HepG2 (cell line): Measurements from ENCODE around the gene GNAZ. TPM values are rescaled to one million over a fixed set of nuclear protein-coding genes. Genes with fewer than 3 reads are reported as not detected.

Experiments used
- ARHGAP35 ChIP-seq: sonication (generic); formaldehyde crosslinking; IDR thresholded peaks from 2 replicates; pipeline ENCODE4 v1.9.0; 2022; ENCODE audit warnings: mild to moderate bottlenecking, inconsistent platforms, moderate library complexity, missing genetic modification reagents, borderline replicate concordance
- ARNT ChIP-seq: fragments of 450-650 bp; IDR thresholded peaks from 2 replicates; pipeline ENCODE4 v1.6.1; 2017
- BCL3 ChIP-seq: sonication (generic); formaldehyde crosslinking; IDR thresholded peaks from 2 replicates; pipeline ENCODE4 v1.5.1; 2020; ENCODE audit warnings: mild to moderate bottlenecking, missing genetic modification reagents, moderate library complexity
- CAMTA2 ChIP-seq: sonication (generic); formaldehyde crosslinking; IDR thresholded peaks from 2 replicates; pipeline ENCODE4 v1.4.0; 2020; ENCODE audit warnings: mild to moderate bottlenecking, missing genetic modification reagents, borderline replicate concordance
- EEA1 ChIP-seq: sonication (generic); formaldehyde crosslinking; IDR thresholded peaks from 2 replicates; pipeline ENCODE4 v1.5.1; 2020; ENCODE audit warnings: mild to moderate bottlenecking, missing genetic modification reagents, borderline replicate concordance
- FOSL1 ChIP-seq: sonication (generic); formaldehyde crosslinking; IDR thresholded peaks from 2 replicates; pipeline ENCODE4 v1.9.0; 2021; ENCODE audit warnings: missing genetic modification reagents, borderline replicate concordance
- FOXK2 ChIP-seq: fragments of 450-650 bp; IDR thresholded peaks from 2 replicates; pipeline ENCODE4 v1.6.1; 2016
- NFE2L1 ChIP-seq: sonication (generic); formaldehyde crosslinking; IDR thresholded peaks from 2 replicates; pipeline ENCODE4 v1.4.0; 2020; ENCODE audit warnings: missing genetic modification reagents, mild to moderate bottlenecking, borderline replicate concordance
- PAXIP1 ChIP-seq: sonication (generic); formaldehyde crosslinking; conservative IDR thresholded peaks from 2 replicates; pipeline ENCODE4 v1.4.0; 2020; ENCODE audit warnings: mild to moderate bottlenecking, missing genetic modification reagents, moderate library complexity
- PHF8 ChIP-seq: sonication (generic); formaldehyde crosslinking; IDR thresholded peaks from 2 replicates; pipeline ENCODE4 v1.5.0; 2020; ENCODE audit warnings: missing genetic modification reagents
- SCMH1 ChIP-seq: sonication (generic); formaldehyde crosslinking; IDR thresholded peaks from 2 replicates; pipeline ENCODE4 v1.9.0; 2021; ENCODE audit warnings: missing genetic modification reagents, mild to moderate bottlenecking, borderline replicate concordance
- THAP9 ChIP-seq: sonication (generic); formaldehyde crosslinking; IDR thresholded peaks from 2 replicates; pipeline ENCODE4; 2020; ENCODE audit warnings: missing genetic modification reagents, mild to moderate bottlenecking, borderline replicate concordance
- TRIM24 ChIP-seq: sonication (generic); formaldehyde crosslinking; IDR thresholded peaks from 2 replicates; pipeline ENCODE4 v1.8.0; 2022; ENCODE audit warnings: mild to moderate bottlenecking, missing genetic modification reagents
- ZBTB26 ChIP-seq: IDR thresholded peaks from 2 replicates; pipeline ENCODE4 v1.6.1; 2016; ENCODE audit warnings: missing compliant biosample characterization, missing genetic modification reagents, borderline replicate concordance
- ZFY ChIP-seq: sonication (generic); formaldehyde crosslinking; IDR thresholded peaks from 2 replicates; pipeline ENCODE4 v1.4.0; 2020; ENCODE audit warnings: missing genetic modification reagents
- ZNF33A ChIP-seq: sonication (generic); formaldehyde crosslinking; IDR thresholded peaks from 2 replicates; pipeline ENCODE4 v1.5.1; 2020; ENCODE audit warnings: missing genetic modification reagents, mild to moderate bottlenecking, moderate library complexity, borderline replicate concordance
- ZNF644 ChIP-seq: IDR thresholded peaks from 2 replicates; pipeline ENCODE4 v1.6.1; 2016; ENCODE audit warnings: low read depth
- ZNF691 ChIP-seq: sonication (generic); formaldehyde crosslinking; IDR thresholded peaks from 2 replicates; pipeline ENCODE4 v1.4.0; 2020; ENCODE audit warnings: missing genetic modification reagents, low read depth, mild to moderate bottlenecking, borderline replicate concordance
- ZNF781 ChIP-seq: sonication (generic); formaldehyde crosslinking; IDR thresholded peaks from 2 replicates; pipeline ENCODE4 v1.5.1; 2020; ENCODE audit warnings: borderline replicate concordance, mild to moderate bottlenecking, missing genetic modification reagents; ENCODE audit errors: not compliant biosample characterization
- polyA plus RNA-seq, 8 experiments: library from polyadenylated mRNA; depleted of rRNA in 3 of 8; stranded (reverse) in 7 of 8; unstranded in 1 of 8; fragments of >200 nt; fragmentation: Illumina TruSeq in 4 of 8; extraction: Trizol in 4 of 8; gene quantifications; 2 replicates each; pipeline versions ENCODE4 v1.2.1 to v1.2.3, GENCODE V29; 2011 to 2016; ENCODE audit warnings: low read depth in 4 of 8, missing spikeins in 1 of 8, mixed read lengths in 1 of 8; ENCODE audit not compliant: insufficient read depth in 1 of 8
- total RNA-seq, 5 experiments: library from RNA; depleted of rRNA; stranded (reverse); fragments of >200 nt; fragmentation: Illumina TruSeq; extraction: Trizol; gene quantifications; 2 replicates each; pipeline ENCODE4 v1.2.3, GENCODE V29; 2016; ENCODE audit warnings: low read depth in 1 of 5

The GNAZ gene
- total and polyA plus RNA-seq, 2 of the 13 experiments (the other 11 are each of a cell fraction or from before 2014, with no cell fraction given), result 11.4 to 22.3 TPM

GRCh38 chr22:23075525-23076216 lies 5.4 kb downstream of the GNAZ start (continued):
- TF ChIP-seq ZBTB26 (CRISPR knock-in tag) (no peak), BCL3 (peak; percentile 30; the same call in 1 of the 2 replicates), PAXIP1 (peak; percentile 99), ZNF644 (CRISPR knock-in tag) (peak; percentile 82), FOSL1 (peak; percentile 98), ZFY (CRISPR knock-in tag) (peak; percentile 85), PHF8 (CRISPR knock-in tag) (peak; percentile 34; the same call in 1 of the 2 replicates), ARHGAP35 (no peak), FOXK2 (no peak), ARNT (no peak), NFE2L1 (CRISPR knock-in tag) (no peak), EEA1 (CRISPR knock-in tag) (no peak), THAP9 (CRISPR knock-in tag) (peak; percentile 79), SCMH1 (CRISPR knock-in tag) (no peak), ZNF691 (CRISPR knock-in tag) (peak; percentile 81), TRIM24 (CRISPR knock-in tag) (peak; percentile 77; the same call in 1 of the 2 replicates), ZNF33A (CRISPR knock-in tag) (no peak), CAMTA2 (CRISPR knock-in tag) (no peak), ZNF781 (CRISPR knock-in tag) (no peak)
